WTC11 (cell line): ENCODE results near the gene STARD7. TPM values are rescaled to one million over a fixed set of nuclear protein-coding genes. Genes with fewer than 3 reads are reported as not detected.
"Not testable (repeated sequence)": the region's sequence is repeated elsewhere in the genome, so short reads cannot be mapped to it uniquely, and the experiment has no call there.

ENCODE experiments used
- ATAC-seq: fragments of 200-7000 bp; cut with Tn5 transposase; 2 replicates; pipeline ENCODE4 v1.10.0; 2021; ENCODE audit warnings: mild to moderate bottlenecking, moderate library complexity
- CTCF ChIA-PET: fragments of 300-600 bp; sonication (Branson Sonifier 250); formaldehyde crosslinking; loops from one replicate; lab custom pipeline; 2021; ENCODE audit warnings: antibody characterized with exemption; lab: Charles Lee
- POLR2A ChIA-PET: fragments of 350-600 bp; sonication (Branson Sonifier 250); formaldehyde crosslinking; loops from one replicate; lab custom pipeline; 2021; ENCODE audit warnings: antibody characterized with exemption; lab: Charles Lee
- DNase-seq: peaks from one replicate; pipeline ENCODE4 v3.0.0; 2021; ENCODE audit warnings: low spot score
- H3K27ac Mint-ChIP-seq: 2 replicates; pipeline ENCODE4 v1.8.0; 2021; ENCODE audit warnings: mixed read lengths
- H3K27me3 Mint-ChIP-seq: 2 replicates; pipeline ENCODE4 v1.8.0; 2021; ENCODE audit warnings: low read depth, mild to moderate bottlenecking, moderate library complexity, mixed read lengths
- H3K36me3 Mint-ChIP-seq: 2 replicates; pipeline ENCODE4 v1.8.0; 2021; ENCODE audit warnings: mixed read lengths
- H3K4me1 Mint-ChIP-seq: 2 replicates; pipeline ENCODE4 v1.8.0; 2022; ENCODE audit warnings: mixed read lengths
- H3K4me3 Mint-ChIP-seq: 2 replicates; pipeline ENCODE4 v1.8.0; 2021; ENCODE audit warnings: mild to moderate bottlenecking, moderate library complexity, mixed read lengths
- H3K9me3 Mint-ChIP-seq: 2 replicates; pipeline ENCODE4 v1.8.0; 2021; ENCODE audit warnings: mixed read lengths
- E2F5 ChIP-seq: sonication (generic); formaldehyde crosslinking; IDR thresholded peaks from 2 replicates; pipeline ENCODE4 v1.8.1; 2022; ENCODE audit warnings: mild to moderate bottlenecking, moderate library complexity, missing genetic modification reagents
- ELF4 ChIP-seq: sonication (generic); formaldehyde crosslinking; IDR thresholded peaks from 2 replicates; pipeline ENCODE4 v1.8.1; 2022; ENCODE audit warnings: low read depth, mild to moderate bottlenecking, moderate library complexity, missing genetic modification reagents
- EMX1 ChIP-seq: fragments of 250-450 bp; sonication (Bioruptor Pico); IDR thresholded peaks from 2 replicates; pipeline ENCODE4 v1.8.0; 2021; ENCODE audit warnings: mild to moderate bottlenecking
- ERG ChIP-seq: fragments of 250-450 bp; sonication (Bioruptor Pico); IDR thresholded peaks from 2 replicates; pipeline ENCODE4 v1.8.0; 2021; ENCODE audit warnings: mild to moderate bottlenecking
- ETV6 ChIP-seq: sonication (generic); formaldehyde crosslinking; IDR thresholded peaks from 2 replicates; pipeline ENCODE4 v1.8.1; 2022; ENCODE audit warnings: mild to moderate bottlenecking, missing genetic modification reagents
- GTF2I ChIP-seq: fragments of 250-450 bp; sonication (Bioruptor Pico); conservative IDR thresholded peaks from 2 replicates; pipeline ENCODE4 v1.4.0; 2021; ENCODE audit warnings: mild to moderate bottlenecking
- IRF2 ChIP-seq: sonication (generic); formaldehyde crosslinking; IDR thresholded peaks from 2 replicates; pipeline ENCODE4 v1.8.0; 2022; ENCODE audit warnings: low read depth, missing genetic modification reagents, borderline replicate concordance
- JAZF1 ChIP-seq: fragments of 250-450 bp; sonication (Bioruptor Pico); IDR thresholded peaks from 2 replicates; pipeline ENCODE4 v1.9.0; 2021; ENCODE audit warnings: moderate library complexity, mild to moderate bottlenecking, inconsistent platforms
- KAT7 ChIP-seq: sonication (generic); formaldehyde crosslinking; IDR thresholded peaks from 2 replicates; pipeline ENCODE4 v1.8.1; 2023; ENCODE audit warnings: missing genetic modification reagents, mild to moderate bottlenecking, borderline replicate concordance
- RELA ChIP-seq: sonication (generic); formaldehyde crosslinking; IDR thresholded peaks from 2 replicates; pipeline ENCODE4 v1.8.1; 2022; ENCODE audit warnings: missing genetic modification reagents, mild to moderate bottlenecking, borderline replicate concordance
- SMAD3 ChIP-seq: sonication (generic); formaldehyde crosslinking; IDR thresholded peaks from 2 replicates; pipeline ENCODE4 v1.8.0; 2022; ENCODE audit warnings: missing genetic modification reagents, mild to moderate bottlenecking, borderline replicate concordance
- TCF7 ChIP-seq: sonication (generic); formaldehyde crosslinking; IDR thresholded peaks from 2 replicates; pipeline ENCODE4 v1.8.0; 2022; ENCODE audit warnings: mild to moderate bottlenecking, low read depth, missing genetic modification reagents, moderate library complexity
- TEAD1 ChIP-seq: sonication (generic); formaldehyde crosslinking; IDR thresholded peaks from 2 replicates; pipeline ENCODE4 v1.8.0; 2022; ENCODE audit warnings: mild to moderate bottlenecking, missing genetic modification reagents
- TEAD4 ChIP-seq: sonication (generic); formaldehyde crosslinking; IDR thresholded peaks from 2 replicates; pipeline ENCODE4 v1.8.0; 2022; ENCODE audit warnings: mild to moderate bottlenecking, missing genetic modification reagents
- USF1 ChIP-seq: sonication (generic); formaldehyde crosslinking; IDR thresholded peaks from 2 replicates; pipeline ENCODE4 v1.8.0; 2022; ENCODE audit warnings: mild to moderate bottlenecking, missing genetic modification reagents
- ZNF396 ChIP-seq: fragments of 250-450 bp; sonication (Bioruptor Pico); IDR thresholded peaks from 2 replicates; pipeline ENCODE4 v1.8.0; 2021; ENCODE audit warnings: mild to moderate bottlenecking, moderate library complexity, borderline replicate concordance
- ZNF532 ChIP-seq: fragments of 250-450 bp; sonication (Bioruptor Pico); IDR thresholded peaks from 2 replicates; pipeline ENCODE4 v1.9.0; 2021; ENCODE audit warnings: mild to moderate bottlenecking, borderline replicate concordance
- total RNA-seq: library from RNA; stranded (reverse); gene quantifications from 3 replicates; pipeline ENCODE4 v1.2.3, GENCODE V29; 2021
- TF ChIP-seq, protein P1 (sequence below): sonication (generic); formaldehyde crosslinking; IDR thresholded peaks from 2 replicates; pipeline ENCODE4 v1.8.1; 2023; ENCODE audit warnings: mild to moderate bottlenecking, missing genetic modification reagents

Gene STARD7
- total RNA-seq, 1 experiment from 2014 or later = 217 TPM

GRCh38 chr2:96231316-96231715 lies 22.7 kb upstream of the STARD7 start:
- ChIA-PET POLR2A (no interaction called here), CTCF (no interaction called here)
- no peak overlapping the region for H3K4me3 Mint-ChIP-seq
- H3K4me1 Mint-ChIP-seq = peaks cover 5% of the 10 kb centered on the region; the same call in 1 of the 2 replicates
- H3K36me3 Mint-ChIP-seq = no peaks in the 10 kb centered on the region
- no peak for DNase-seq
- no peaks in the 10 kb centered on the region for H3K27me3 Mint-ChIP-seq
- ATAC-seq = no peak
- no peaks in the 10 kb centered on the region for H3K9me3 Mint-ChIP-seq
- no peak overlapping the region for H3K27ac Mint-ChIP-seq
- TF ChIP-seq E2F5 (CRISPR knock-in tag) (no peak), ETV6 (CRISPR knock-in tag) (no peak), RELA (CRISPR knock-in tag) (no peak), KAT7 (CRISPR knock-in tag) (no peak), IRF2 (CRISPR knock-in tag) (no peak), GTF2I (CRISPR knock-in tag) (no peak), ELF4 (no peak), ERG (CRISPR knock-in tag) (no peak), JAZF1 (no peak), TEAD4 (CRISPR knock-in tag) (no peak)

GRCh38 chr2:96225016-96225533 lies 16.4 kb upstream of the STARD7 start:
- no peak overlapping the region for H3K4me3 Mint-ChIP-seq
- POLR2A ChIA-PET = no interaction called here
- DNase-seq = no peak
- no peak for ATAC-seq
- no peaks in the 10 kb centered on the region for H3K36me3 Mint-ChIP-seq
- CTCF ChIA-PET = no interaction called here
- peaks cover 12% of the 10 kb centered on the region for H3K4me1 Mint-ChIP-seq
- H3K27me3 Mint-ChIP-seq = no peaks in the 10 kb centered on the region
- TF ChIP-seq SMAD3 (CRISPR knock-in tag) (no peak), EMX1 (no peak)
- no peaks in the 10 kb centered on the region for H3K9me3 Mint-ChIP-seq
- H3K27ac Mint-ChIP-seq = no peak overlapping the region

DNA sequence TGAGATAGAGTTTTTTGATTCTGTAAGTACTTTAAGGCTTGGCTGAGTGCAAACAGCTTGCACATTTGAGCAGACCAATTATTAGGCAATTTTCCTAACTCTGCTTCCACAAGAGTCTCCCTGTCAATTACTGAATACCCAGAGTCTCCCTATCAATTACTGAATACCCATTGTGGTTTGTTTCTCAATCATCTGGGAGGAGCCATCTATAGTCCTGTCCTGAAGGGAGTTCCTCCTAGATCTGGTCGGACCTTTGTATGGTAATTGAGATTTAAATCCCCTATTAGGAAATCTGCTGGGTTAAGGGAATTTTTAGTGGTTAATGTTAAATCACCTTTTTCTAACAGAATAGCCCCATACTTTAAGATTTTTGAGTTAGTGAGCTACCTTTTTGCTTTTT lies 12.5 kb upstream of the STARD7 start:
- H3K27me3 Mint-ChIP-seq, ATAC-seq, POLR2A ChIA-PET, H3K36me3 Mint-ChIP-seq, H3K4me3 Mint-ChIP-seq, H3K27ac Mint-ChIP-seq, DNase-seq, CTCF ChIA-PET, H3K9me3 Mint-ChIP-seq: not testable (repeated sequence)
- peaks cover 12% of the 10 kb centered on the region for H3K4me1 Mint-ChIP-seq

DNA sequence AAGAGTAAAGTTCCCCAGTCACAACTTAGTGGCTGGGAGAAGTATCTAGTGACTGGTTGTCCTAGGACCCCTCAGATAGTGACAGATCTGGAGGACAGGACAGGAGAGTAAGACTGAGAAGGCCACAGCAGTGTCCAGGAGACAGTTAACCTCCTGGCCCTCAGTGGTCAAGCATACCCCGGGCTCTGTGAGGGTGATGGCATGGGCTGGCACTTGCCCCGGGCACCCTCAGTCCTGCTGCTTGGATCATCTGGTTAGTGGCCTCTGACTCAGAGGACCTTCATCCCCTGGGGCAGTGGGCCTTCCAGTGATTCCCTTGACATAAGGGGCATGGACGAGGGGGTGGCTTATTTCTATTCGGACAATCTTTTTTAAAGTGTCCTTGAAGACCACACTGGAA lies 11.3 kb upstream of the STARD7 start:
- DNase-seq, ATAC-seq, H3K36me3 Mint-ChIP-seq, POLR2A ChIA-PET, CTCF ChIA-PET, H3K27ac Mint-ChIP-seq, H3K9me3 Mint-ChIP-seq, H3K4me3 Mint-ChIP-seq, H3K27me3 Mint-ChIP-seq: not testable (repeated sequence)
- peaks cover 12% of the 10 kb centered on the region for H3K4me1 Mint-ChIP-seq

GRCh38 chr2:96218508-96219131 lies 10.0 kb upstream of the STARD7 start:
- no peaks in the 10 kb centered on the region for H3K27me3 Mint-ChIP-seq
- H3K4me3 Mint-ChIP-seq = no peak overlapping the region
- ATAC-seq = no peak
- no peak overlapping the region for H3K27ac Mint-ChIP-seq
- H3K36me3 Mint-ChIP-seq = no peaks in the 10 kb centered on the region
- ChIA-PET CTCF (no interaction called here), POLR2A (no interaction called here)
- H3K9me3 Mint-ChIP-seq = no peaks in the 10 kb centered on the region
- no peak for DNase-seq
- peaks cover 12% of the 10 kb centered on the region for H3K4me1 Mint-ChIP-seq
- TF ChIP-seq ZNF532 (no peak), TCF7 (CRISPR knock-in tag) (no peak), TEAD1 (no peak), USF1 (CRISPR knock-in tag) (no peak), ZNF396 (CRISPR knock-in tag) (no peak), RELA (CRISPR knock-in tag) (no peak)
- TF ChIP-seq, protein P1, sequence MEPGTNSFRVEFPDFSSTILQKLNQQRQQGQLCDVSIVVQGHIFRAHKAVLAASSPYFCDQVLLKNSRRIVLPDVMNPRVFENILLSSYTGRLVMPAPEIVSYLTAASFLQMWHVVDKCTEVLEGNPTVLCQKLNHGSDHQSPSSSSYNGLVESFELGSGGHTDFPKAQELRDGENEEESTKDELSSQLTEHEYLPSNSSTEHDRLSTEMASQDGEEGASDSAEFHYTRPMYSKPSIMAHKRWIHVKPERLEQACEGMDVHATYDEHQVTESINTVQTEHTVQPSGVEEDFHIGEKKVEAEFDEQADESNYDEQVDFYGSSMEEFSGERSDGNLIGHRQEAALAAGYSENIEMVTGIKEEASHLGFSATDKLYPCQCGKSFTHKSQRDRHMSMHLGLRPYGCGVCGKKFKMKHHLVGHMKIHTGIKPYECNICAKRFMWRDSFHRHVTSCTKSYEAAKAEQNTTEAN (CRISPR knock-in tag) = no peak
